ENCODE measurements around the gene TMPRSS5. TPM values are rescaled to one million over a fixed set of nuclear protein-coding genes. Genes with fewer than 3 reads are reported as not detected.

TMPRSS5 gene
- total RNA-seq, 1 experiment from 2014 or later = 0.71 TPM

GRCh38 chr11:113695207-113695606 is 10.9 kb downstream of the TMPRSS5 start:
- no peaks in the 10 kb centered on the region for H3K27me3 ChIP-seq (ENCODE audit: insufficient read depth, low read length)
- CTCF ChIA-PET = no interaction called here
- no peak for DNase-seq (ENCODE audit: low read depth, low spot score)
- H3K9me2 ChIP-seq (ENCODE audit: insufficient read depth) = no peaks in the 10 kb centered on the region
- no peaks in the 10 kb centered on the region for H3K36me3 ChIP-seq (ENCODE audit: control insufficient read depth in 1 of 2, insufficient read depth in 2 of 2, low read length in 2 of 2)
- RAD21 ChIA-PET (ENCODE audit: low non-redundant PET in 1 of 2, low total read pairs in 2 of 2, uncharacterized antibody in 2 of 2, unreplicated experiment in 2 of 2) = no interaction called here
- BruUV-seq (replicated peaks) = no TSS peak
- no peak overlapping the region for H2AFZ ChIP-seq (ENCODE audit: low read depth, low read length, poor library complexity, severe bottlenecking)
- no peaks in the 10 kb centered on the region for H3K9me3 ChIP-seq (ENCODE audit: control insufficient read depth in 1 of 2, insufficient read depth in 1 of 2, low read depth in 1 of 2, low read length in 2 of 2)
- no peak for TF ChIP-seq REST (IDR thresholded peaks at IDR 0.05; ENCODE audit: low read depth)
- no peak for TF ChIP-seq ATF3 (IDR thresholded peaks at IDR 0.05)
- no peak for TF ChIP-seq TCF7L2 (IDR thresholded peaks at IDR 0.05; ENCODE audit: borderline replicate concordance, extremely low read depth, insufficient read depth, insufficient read length)
- TF ChIP-seq EGR1 (IDR thresholded peaks at IDR 0.05; ENCODE audit: low read depth) = no peak
- no peak for TF ChIP-seq RAD21 (IDR thresholded peaks at IDR 0.05; ENCODE audit: low read depth)
- no peak for TF ChIP-seq SP1 (IDR thresholded peaks at IDR 0.05; ENCODE audit: low read depth)
- no peak for TF ChIP-seq ZFX (IDR thresholded peaks at IDR 0.05)
- TF ChIP-seq YY1 (IDR thresholded peaks at IDR 0.05; ENCODE audit: extremely low read depth, insufficient replicate concordance, low read depth, low read length) = no peak
- TF ChIP-seq CTCF (IDR thresholded peaks at IDR 0.05 in 2 of 3, conservative IDR thresholded peaks at IDR 0.05 in 1 of 3; ENCODE audit: borderline replicate concordance in 1 of 3, insufficient read depth in 1 of 3, low read depth in 2 of 3, low read length in 2 of 3) = no peak
- H3K27ac ChIP-seq (ENCODE audit: low read depth, low read length) = no peak overlapping the region
- H3K9ac ChIP-seq (ENCODE audit: low read length) = no peak overlapping the region
- intact Hi-C loops (cut with micrococcal nuclease) = no loop called here
- peaks cover 12% of the 10 kb centered on the region in 2 experiments for H3K4me1 ChIP-seq (ENCODE audit: control insufficient read depth in 1 of 2, insufficient read depth in 2 of 2, low read length in 2 of 2)
- no peaks in the 10 kb centered on the region for H3K79me2 ChIP-seq (ENCODE audit: insufficient read depth, low read length)
- H3K4me3 ChIP-seq (replicated peaks in 1 of 2; ENCODE audit: low read depth in 1 of 2, low read length in 2 of 2) = no peak overlapping the region
- POLR2A ChIA-PET = no interaction called here
- no peaks in the 10 kb centered on the region for H4K20me1 ChIP-seq (ENCODE audit: insufficient read depth)
- no peak for ATAC-seq
- H3K4me2 ChIP-seq (ENCODE audit: low read length) = no peak overlapping the region
